Osteoblast (primary cell): Measurements from ENCODE around the gene SPINK14. TPM values are rescaled to one million over a fixed set of nuclear protein-coding genes. Genes with fewer than 3 reads are reported as not detected.

Experiments used
- DNase-seq: peaks from one replicate; pipeline ENCODE4 v3.0.0; 2011; ENCODE audit warnings: low spot score, mixed read lengths; ENCODE audit not compliant: insufficient read length; ENCODE audit errors: missing footprints
- H2AFZ ChIP-seq: 2 replicates; pipeline ENCODE4 v1.6.0; 2011; ENCODE audit warnings: mild to moderate bottlenecking, low read length
- H3K27ac ChIP-seq: 2 replicates; pipeline ENCODE4 v1.5.1; 2011; ENCODE audit warnings: mild to moderate bottlenecking, low read depth, low read length, moderate library complexity
- H3K27me3 ChIP-seq: 2 replicates; pipeline ENCODE4 v1.6.0; 2012; ENCODE audit warnings: mild to moderate bottlenecking, control low read depth, inconsistent platforms, low read length, moderate library complexity; ENCODE audit not compliant: insufficient read depth
- H3K36me3 ChIP-seq: 2 replicates; pipeline ENCODE4 v1.5.1; 2011; ENCODE audit warnings: mild to moderate bottlenecking, low read length, control low read depth, moderate library complexity; ENCODE audit not compliant: insufficient read depth
- H3K4me1 ChIP-seq: 2 replicates; pipeline ENCODE4 v1.5.1; 2011; ENCODE audit warnings: mild to moderate bottlenecking, low read length, control low read depth, moderate library complexity; ENCODE audit not compliant: insufficient read depth
- H3K4me2 ChIP-seq: 2 replicates; pipeline ENCODE4 v1.6.0; 2011; ENCODE audit warnings: mild to moderate bottlenecking, low read length; ENCODE audit not compliant: insufficient read depth
- H3K4me3 ChIP-seq: fragments of 200-600 bp; sonication (generic); 3 replicates; pipeline ENCODE4 v1.5.1; 2012; ENCODE audit warnings: mild to moderate bottlenecking, low read length, inconsistent platforms; ENCODE audit not compliant: insufficient read depth
- H3K79me2 ChIP-seq: 2 replicates; pipeline ENCODE4 v1.6.0; 2012; ENCODE audit warnings: mild to moderate bottlenecking, low read length, control low read depth, inconsistent platforms; ENCODE audit not compliant: insufficient read depth
- H3K9me3 ChIP-seq: 2 replicates; pipeline ENCODE4 v1.5.1; 2011; ENCODE audit warnings: low read depth, low read length, control low read depth
- H4K20me1 ChIP-seq: 2 replicates; pipeline ENCODE4 v1.6.0; 2012; ENCODE audit warnings: mild to moderate bottlenecking, low read length, control low read depth; ENCODE audit not compliant: insufficient read depth
- CTCF ChIP-seq: IDR thresholded peaks from 2 replicates; pipeline ENCODE4 v1.5.1; 2011; ENCODE audit warnings: mild to moderate bottlenecking, low read depth, low read length, moderate library complexity; ENCODE audit errors: extremely low read depth
- total RNA-seq: library from RNA; depleted of rRNA; stranded (reverse); fragments of >200 nt; gene quantifications from 2 replicates; pipeline ENCODE4 v1.2.3, GENCODE V29; 2012

The SPINK14 gene
- total RNA-seq, 1 donor = not detected

- H2AFZ ChIP-seq = no peak overlapping the region
- no peaks in the 10 kb centered on the region for H3K9me3 ChIP-seq
- no peak for TF ChIP-seq CTCF
- no peaks in the 10 kb centered on the region for H3K27me3 ChIP-seq
- H3K4me1 ChIP-seq = no peaks in the 10 kb centered on the region
- no peaks in the 10 kb centered on the region for H3K79me2 ChIP-seq
- H4K20me1 ChIP-seq = no peaks in the 10 kb centered on the region
- no peaks in the 10 kb centered on the region for H3K36me3 ChIP-seq
- no peak overlapping the region for H3K4me3 ChIP-seq
- no peak overlapping the region for H3K4me2 ChIP-seq
- no peak overlapping the region for H3K27ac ChIP-seq
- DNase-seq = no peak
Observed at GRCh38 chr5:148147415-148147814, 20.9 kb upstream of the SPINK14 start.

- Histone ChIP-seq H3K9me3 (no peaks in the 10 kb centered on the region), H3K36me3 (no peaks in the 10 kb centered on the region), H3K79me2 (no peaks in the 10 kb centered on the region), H3K4me3 (no peak overlapping the region), H3K4me2 (no peak overlapping the region), H2AFZ (no peak overlapping the region), H3K27me3 (no peaks in the 10 kb centered on the region), H3K27ac (no peak overlapping the region), H3K4me1 (no peaks in the 10 kb centered on the region), H4K20me1 (no peaks in the 10 kb centered on the region)
- TF ChIP-seq CTCF = no peak
- no peak for DNase-seq
Observed at GRCh38 chr5:148151872-148152271, 16.5 kb upstream of the SPINK14 start.

GRCh38 chr5:148152781-148153180 lies 15.6 kb upstream of the SPINK14 start:
- Histone ChIP-seq H3K4me3 (no peak overlapping the region), H3K27me3 (no peaks in the 10 kb centered on the region), H3K79me2 (no peaks in the 10 kb centered on the region), H4K20me1 (no peaks in the 10 kb centered on the region), H3K4me1 (no peaks in the 10 kb centered on the region), H3K36me3 (no peaks in the 10 kb centered on the region), H3K4me2 (no peak overlapping the region), H3K9me3 (no peaks in the 10 kb centered on the region), H3K27ac (no peak overlapping the region), H2AFZ (no peak overlapping the region)
- no peak for TF ChIP-seq CTCF
- DNase-seq = no peak

- H3K79me2 ChIP-seq = no peaks in the 10 kb centered on the region
- H3K36me3 ChIP-seq = no peaks in the 10 kb centered on the region
- H2AFZ ChIP-seq = no peak overlapping the region
- no peak overlapping the region for H3K4me3 ChIP-seq
- no peak overlapping the region for H3K27ac ChIP-seq
- no peak for TF ChIP-seq CTCF
- DNase-seq = no peak
- H4K20me1 ChIP-seq = no peaks in the 10 kb centered on the region
- no peaks in the 10 kb centered on the region for H3K27me3 ChIP-seq
- no peaks in the 10 kb centered on the region for H3K9me3 ChIP-seq
- no peak overlapping the region for H3K4me2 ChIP-seq
- H3K4me1 ChIP-seq = no peaks in the 10 kb centered on the region
Observed at GRCh38 chr5:148156609-148157008, 11.7 kb upstream of the SPINK14 start.
